Pancreas (tissue), 10 donors: ENCODE measurements around the gene WHAMM. TPM values are rescaled to one million over a fixed set of nuclear protein-coding genes. Genes with fewer than 3 reads are reported as not detected.

Experiments
- ATAC-seq, 4 donors: fragments of 200-7000 bp; cut with Tn5 transposase; one replicate each; pipeline versions ENCODE4 v1.8.0 to v1.9.1; 2020; ENCODE audit warnings: mild to moderate bottlenecking in 4 of 4, moderate library complexity in 4 of 4
- DNase-seq, 6 donors: peaks; one replicate each; pipeline ENCODE4 v3.0.0-alpha.2; 2020
- FAIRE-seq: peaks from 2 replicates; lab custom pipeline; 2012; peaks lifted over from hg19 to GRCh38; lab: Jason Lieb, UNC
- H3K27ac ChIP-seq, 4 donors: fragments of 200-600 bp; sonication (generic); 1 replicate in 3 of 4; 2 replicates in 1 of 4; pipeline versions ENCODE4 v1.5.0 to v1.8.0; 2020
- H3K27me3 ChIP-seq, 4 donors: fragments of 200-600 bp; one replicate each; pipeline ENCODE4 v1.8.0; 2021
- H3K36me3 ChIP-seq, 3 donors: fragments of 200-600 bp; sonication (generic) in 1 of 3; one replicate each; pipeline versions ENCODE4 v1.5.0 to v1.8.0; 2020 to 2021
- H3K4me1 ChIP-seq, 3 donors: fragments of 200-600 bp; one replicate each; pipeline ENCODE4 v1.8.0; 2021
- H3K4me3 ChIP-seq, 4 donors: fragments of 200-600 bp; sonication (generic) in 2 of 4; one replicate each; pipeline versions ENCODE4 v1.5.0 to v1.8.0; 2020 to 2021
- H3K9me3 ChIP-seq, 4 donors: fragments of 200-600 bp; one replicate each; pipeline ENCODE4 v1.8.0; 2021
- CTCF ChIP-seq, 4 donors: fragments of 200-600 bp; sonication (generic) in 3 of 4; IDR thresholded peaks; one replicate each; pipeline versions ENCODE4 v1.5.0 to v1.8.0; 2021; ENCODE audit warnings: antibody characterized with exemption in 4 of 4
- WGBS, 2 donors: extraction: QIAGEN DNeasy Blood & Tissue Kit; methylation state at CpG; one replicate each; pipeline ENCODE4 v1.1.7; 2013; 5-methylcytosine and 5-hydroxymethylcytosine counted together
- intact Hi-C, 3 donors: fragments of 100-400 bp; cut with DNase I; formaldehyde crosslinking; loops; one replicate each; pipeline versions ENCODE4 v1.11.1 to v1.14.2; 2022
- polyA plus RNA-seq, 2 donors: library from polyadenylated mRNA; stranded (reverse); fragments of 200-250 nt; gene quantifications; one replicate each; pipeline ENCODE4 v1.2.3, GENCODE V29; 2013
- total RNA-seq, 6 donors: library from RNA; stranded (reverse); fragmentation: NEBNext Ultra II Directional in 4 of 6; extraction: Animal tissue kit (Norgen Biotek cat#: 25700) in 4 of 6; gene quantifications; one replicate each; pipeline versions ENCODE4 v1.2.1 to v1.2.4, GENCODE V29; 2021 to 2023
- donor health status: healthy with polysubstance abuse.
- donor health status: DM: no; HTN: no; CAD: no; lungs with moderate emphysema.
- donor health status: DM: no; HTN: no; CAD: no.
- donor health status: control.
- donor health status: control.
- donor health status: Bipolar disorder and iron deficiency.
- donor health status: DM: yes; HTN: yes; CAD: no.
- donor health status: DM: no; HTN: no; CAD: no.
- donor health status: DM: no; HTN: no; CAD: no.
- donor health status: DM: yes; HTN: yes; CAD: no.

WHAMM gene
- total and polyA plus RNA-seq, 8 donors: 3.7 to 6.1 (median 4.4) TPM

- FAIRE-seq (no peak), DNase-seq (no peak), ATAC-seq (no peak)
- Histone ChIP-seq H3K36me3 (no peaks in the 10 kb centered on the region), H3K27ac (no peak overlapping the region), H3K4me3 (no peak overlapping the region), H3K27me3 (no peaks in the 10 kb centered on the region), H3K9me3 (no peaks in the 10 kb centered on the region), H3K4me1 (no peaks in the 10 kb centered on the region)
- intact Hi-C loops: no loop called here
- 33 to 53% methylated on average over 1 of the region's 1 CpG for WGBS, 2 donors
- TF ChIP-seq CTCF (IDR thresholded peaks at IDR 0.05): no peak
These were observed 17.4 kb upstream of the WHAMM start for GRCh38 chr15:82792068-82792467.

GRCh38 chr15:82793737-82794136, 15.7 kb upstream of the WHAMM start:
- ATAC-seq (no peak), FAIRE-seq (no peak), DNase-seq (no peak)
- Histone ChIP-seq H3K4me3 (no peak overlapping the region), H3K9me3 (no peaks in the 10 kb centered on the region), H3K27me3 (no peaks in the 10 kb centered on the region), H3K36me3 (no peaks in the 10 kb centered on the region), H3K27ac (no peak overlapping the region), H3K4me1 (no peaks in the 10 kb centered on the region)
- TF ChIP-seq CTCF (IDR thresholded peaks at IDR 0.05): no peak
- intact Hi-C loops: no loop called here

GRCh38 chr15:82798104-82798503, 11.3 kb upstream of the WHAMM start:
- WGBS, 2 donors: 62 to 75% methylated on average over 4 of the region's 4 CpGs

GRCh38 chr15:82798531-82799166, 10.8 kb upstream of the WHAMM start:
- no peaks in the 10 kb centered on the region for H3K27me3 ChIP-seq
- DNase-seq: no peak
- H3K27ac ChIP-seq: no peak overlapping the region
- no peak for ATAC-seq
- FAIRE-seq: no peak
- no peaks in the 10 kb centered on the region for H3K9me3 ChIP-seq
- intact Hi-C loops: no loop called here
- no peaks in the 10 kb centered on the region for H3K36me3 ChIP-seq
- 55 to 68% methylated on average over 5 of the region's 5 CpGs for WGBS, 2 donors
- H3K4me1 ChIP-seq: no peaks in the 10 kb centered on the region
- no peak for TF ChIP-seq CTCF (IDR thresholded peaks at IDR 0.05)
- no peak overlapping the region for H3K4me3 ChIP-seq

More at GRCh38 chr15:82798104-82798503, 11.3 kb upstream of the WHAMM start:
- Histone ChIP-seq H3K36me3 (no peaks in the 10 kb centered on the region), H3K27me3 (no peaks in the 10 kb centered on the region), H3K4me3 (no peak overlapping the region), H3K4me1 (no peaks in the 10 kb centered on the region), H3K9me3 (no peaks in the 10 kb centered on the region), H3K27ac (no peak overlapping the region)
- no peak for ATAC-seq
- intact Hi-C loops: no loop called here
- no peak for FAIRE-seq
- TF ChIP-seq CTCF (IDR thresholded peaks at IDR 0.05): no peak
- no peak for DNase-seq

GRCh38 chr15:82799183-82799841, 10.1 kb upstream of the WHAMM start:
- H3K27ac ChIP-seq: no peak overlapping the region
- intact Hi-C loops: no loop called here
- H3K36me3 ChIP-seq: no peaks in the 10 kb centered on the region
- no peak for TF ChIP-seq CTCF (IDR thresholded peaks at IDR 0.05)
- DNase-seq (no peak), FAIRE-seq (no peak), ATAC-seq (no peak)
- no peaks in the 10 kb centered on the region for H3K27me3 ChIP-seq
- H3K4me1 ChIP-seq: no peaks in the 10 kb centered on the region
- no peak overlapping the region for H3K4me3 ChIP-seq
- no peaks in the 10 kb centered on the region for H3K9me3 ChIP-seq
- 65 to 81% methylated on average over 7 of the region's 7 CpGs for WGBS, 2 donors
